Measurements from ENCODE around the gene TMEM11.

TMEM11 gene

DNA sequence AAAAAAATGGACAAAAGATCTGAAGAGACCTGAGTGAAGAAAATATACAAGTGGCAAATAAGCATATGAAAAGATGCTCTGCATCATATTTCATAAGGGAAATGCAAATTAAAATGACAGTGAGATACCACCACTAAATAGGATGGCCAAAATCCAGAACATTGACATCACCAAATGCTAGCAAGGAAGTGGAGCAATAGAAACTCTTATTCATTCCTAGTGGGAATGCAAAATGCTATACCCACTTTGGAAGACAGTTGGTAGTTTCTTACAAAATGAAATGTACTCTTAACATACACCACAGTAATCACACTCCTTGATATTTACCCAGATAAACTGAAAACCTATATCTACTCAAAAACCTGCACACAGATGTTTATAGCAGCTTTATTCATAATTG lies 53.6 kb downstream of the TMEM11 start:
- no peak for DNase-seq (ENCODE audit: low spot score)

DNA sequence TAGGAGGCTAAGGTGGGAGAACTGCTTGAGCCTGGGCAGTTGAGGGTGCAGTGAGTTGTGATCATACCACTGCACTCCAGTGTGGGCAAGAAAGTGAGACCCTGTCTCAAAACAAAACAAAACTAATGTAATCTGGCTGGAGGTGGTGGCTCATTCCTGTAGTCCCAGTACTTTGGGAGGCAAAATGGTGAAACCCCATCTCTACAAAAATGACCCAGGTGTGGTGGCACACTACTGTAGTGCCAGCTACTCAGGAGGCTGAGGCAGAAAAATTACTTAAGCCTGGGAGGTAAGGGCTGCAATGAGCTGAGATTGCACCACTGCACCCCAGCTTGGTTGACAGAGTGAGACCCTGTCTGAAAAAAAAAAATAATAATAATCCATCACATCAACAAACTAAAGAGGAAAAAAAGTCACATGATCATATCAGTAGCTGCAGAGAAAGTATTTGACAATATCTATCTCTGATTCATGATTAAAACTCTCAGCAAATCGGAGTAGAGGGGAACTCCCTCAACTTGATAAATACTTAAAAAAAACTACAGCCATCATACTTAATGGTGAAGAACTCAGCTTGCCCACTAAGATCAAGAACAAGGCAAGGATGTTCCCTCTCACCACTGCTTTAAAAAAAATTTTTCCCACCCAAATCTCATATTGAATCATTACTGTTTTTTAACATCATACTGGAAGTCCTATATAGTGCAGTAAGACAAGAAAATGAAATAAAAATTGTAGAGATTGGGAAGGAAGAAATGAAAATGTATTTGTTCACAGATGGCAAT lies 56.2 kb downstream of the TMEM11 start:
- DNase-seq (ENCODE audit: low spot score) = no peak

DNA sequence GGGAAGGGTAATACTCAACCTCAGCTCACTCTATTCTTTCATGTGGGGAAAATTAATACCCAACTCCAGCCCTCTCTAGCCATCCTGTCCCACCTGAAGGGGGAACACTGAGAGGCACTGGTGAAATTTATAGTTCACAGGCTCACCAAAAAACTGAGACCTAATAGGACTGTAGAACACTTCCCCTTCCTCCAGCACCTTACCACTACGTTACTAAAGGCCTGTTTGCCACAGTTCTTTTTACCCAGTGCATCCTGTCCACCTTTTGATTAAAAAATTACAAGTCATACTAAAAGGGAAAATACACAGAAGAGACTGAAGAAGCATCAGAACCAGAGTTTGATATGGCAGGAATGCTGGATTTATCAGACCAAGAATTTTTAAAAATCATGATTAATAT lies 61.2 kb downstream of the TMEM11 start:
- DNase-seq (ENCODE audit: low spot score) = no peak

DNA sequence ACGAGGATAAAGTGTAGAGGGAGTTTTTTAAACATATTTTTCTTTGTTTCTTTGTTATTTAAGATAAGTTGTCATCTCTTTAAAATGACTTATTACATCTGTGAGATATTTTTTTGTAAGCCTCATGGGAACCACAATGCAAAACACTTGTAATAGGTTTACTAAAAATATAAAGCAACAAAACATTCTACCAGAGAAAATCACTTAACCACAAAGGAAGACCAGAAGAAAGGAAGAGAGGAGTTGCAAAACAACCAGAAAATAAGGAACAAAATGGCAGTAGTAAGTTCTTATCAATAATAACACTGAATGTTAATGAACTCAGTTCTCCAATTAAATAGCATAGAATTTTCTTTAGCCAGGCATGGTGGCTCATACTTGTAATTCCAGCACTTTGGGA lies 64.3 kb downstream of the TMEM11 start:
- no peak for DNase-seq (ENCODE audit: low spot score)
